ENCODE data around the gene BICC1. TPM values are rescaled to one million over a fixed set of nuclear protein-coding genes. Genes with fewer than 3 reads are reported as not detected.

The BICC1 gene
- polyA plus RNA-seq, 1 experiment: 25.6 TPM

- Histone ChIP-seq H3K27ac (ENCODE audit: low read depth, low read length) (no peak overlapping the region), H3K9me3 (ENCODE audit: control insufficient read depth, insufficient read depth, low read length) (no peaks in the 10 kb centered on the region), H3K27me3 (ENCODE audit: control insufficient read depth, insufficient read depth, low read length) (no peaks in the 10 kb centered on the region), H3K4me3 (ENCODE audit: low read depth, low read length) (no peak overlapping the region)
- no peak for DNase-seq (ENCODE audit: low read depth, low spot score)
- POLR2A ChIA-PET: no interaction called here
- CTCF ChIA-PET: interaction anchor here (1.0 to 1.2 kb wide), 2 partner anchors 29 to 169 kb away, joined by 3 to 4 read pairs; no protein-coding TSS in a partner anchor
- TF ChIP-seq, protein P1, sequence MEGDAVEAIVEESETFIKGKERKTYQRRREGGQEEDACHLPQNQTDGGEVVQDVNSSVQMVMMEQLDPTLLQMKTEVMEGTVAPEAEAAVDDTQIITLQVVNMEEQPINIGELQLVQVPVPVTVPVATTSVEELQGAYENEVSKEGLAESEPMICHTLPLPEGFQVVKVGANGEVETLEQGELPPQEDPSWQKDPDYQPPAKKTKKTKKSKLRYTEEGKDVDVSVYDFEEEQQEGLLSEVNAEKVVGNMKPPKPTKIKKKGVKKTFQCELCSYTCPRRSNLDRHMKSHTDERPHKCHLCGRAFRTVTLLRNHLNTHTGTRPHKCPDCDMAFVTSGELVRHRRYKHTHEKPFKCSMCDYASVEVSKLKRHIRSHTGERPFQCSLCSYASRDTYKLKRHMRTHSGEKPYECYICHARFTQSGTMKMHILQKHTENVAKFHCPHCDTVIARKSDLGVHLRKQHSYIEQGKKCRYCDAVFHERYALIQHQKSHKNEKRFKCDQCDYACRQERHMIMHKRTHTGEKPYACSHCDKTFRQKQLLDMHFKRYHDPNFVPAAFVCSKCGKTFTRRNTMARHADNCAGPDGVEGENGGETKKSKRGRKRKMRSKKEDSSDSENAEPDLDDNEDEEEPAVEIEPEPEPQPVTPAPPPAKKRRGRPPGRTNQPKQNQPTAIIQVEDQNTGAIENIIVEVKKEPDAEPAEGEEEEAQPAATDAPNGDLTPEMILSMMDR (IDR thresholded peaks at IDR 0.05; ENCODE audit: low read depth, low read length): no peak
Measured at GRCh38 chr10:58810751-58811150, 298.1 kb downstream of the BICC1 start.

DNA sequence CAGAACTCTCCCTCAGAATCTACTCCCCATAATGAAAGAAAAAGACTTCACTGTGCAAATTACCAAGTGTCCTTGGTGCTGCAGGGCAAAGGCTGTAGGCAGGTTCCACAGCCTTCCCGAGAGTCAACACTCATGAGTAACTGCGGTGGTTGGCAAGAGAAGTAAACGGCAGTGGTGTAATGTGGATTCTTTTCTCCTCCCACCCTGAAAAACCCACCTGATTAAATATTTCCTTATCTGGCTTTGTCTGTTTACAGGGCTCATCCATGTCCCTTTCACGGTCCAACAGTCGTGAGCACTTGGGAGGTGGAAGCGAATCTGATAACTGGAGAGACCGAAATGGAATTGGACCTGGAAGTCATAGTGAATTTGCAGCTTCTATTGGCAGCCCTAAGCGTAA lies 300.9 kb downstream of the BICC1 start:
- DNase-seq (ENCODE audit: low read depth, low spot score): no peak
- no peaks in the 10 kb centered on the region for H3K27me3 ChIP-seq (ENCODE audit: control insufficient read depth, insufficient read depth, low read length)
- CTCF ChIA-PET: no interaction called here
- no peaks in the 10 kb centered on the region for H3K9me3 ChIP-seq (ENCODE audit: control insufficient read depth, insufficient read depth, low read length)
- TF ChIP-seq, protein P1 (IDR thresholded peaks at IDR 0.05; ENCODE audit: low read depth, low read length): no peak
- no peak overlapping the region for H3K27ac ChIP-seq (ENCODE audit: low read depth, low read length)
- H3K4me3 ChIP-seq (ENCODE audit: low read depth, low read length): no peak overlapping the region
- POLR2A ChIA-PET: no interaction called here

DNA sequence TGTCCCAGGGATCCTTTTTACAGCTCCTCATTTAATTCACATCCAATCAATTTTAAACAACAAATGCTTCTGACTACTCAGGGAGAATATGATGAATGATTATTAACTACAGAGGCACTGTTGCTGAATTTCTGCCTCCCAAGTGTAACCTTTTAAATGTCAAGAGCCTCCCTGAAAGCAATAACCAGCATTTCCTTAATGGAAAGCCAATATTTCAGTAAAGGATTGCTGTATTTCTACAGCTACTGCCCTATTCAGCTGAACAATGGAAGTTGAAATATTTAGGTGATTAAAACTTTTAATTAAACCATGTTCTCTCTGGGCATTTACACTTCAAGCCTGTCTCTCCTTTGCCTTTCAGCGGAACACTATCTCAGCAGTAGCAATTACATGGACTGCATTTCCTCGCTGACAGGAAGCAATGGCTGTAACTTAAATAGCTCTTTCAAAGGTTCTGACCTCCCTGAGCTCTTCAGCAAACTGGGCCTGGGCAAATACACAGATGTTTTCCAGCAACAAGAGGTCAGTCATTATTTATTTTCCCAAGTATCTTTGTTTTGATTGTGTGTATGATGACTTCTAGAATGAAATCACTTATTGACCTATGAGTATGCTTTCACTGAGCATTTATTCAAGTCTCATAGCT lies 304.7 kb downstream of the BICC1 start:
- Histone ChIP-seq H3K9me3 (ENCODE audit: control insufficient read depth, insufficient read depth, low read length) (no peaks in the 10 kb centered on the region), H3K27me3 (ENCODE audit: control insufficient read depth, insufficient read depth, low read length) (no peaks in the 10 kb centered on the region), H3K4me3 (ENCODE audit: low read depth, low read length) (no peak overlapping the region), H3K27ac (ENCODE audit: low read depth, low read length) (no peak overlapping the region)
- DNase-seq (ENCODE audit: low read depth, low spot score): no peak
- ChIA-PET POLR2A (no interaction called here), CTCF (interaction anchor here (0.7 to 2.4 kb wide), 5 partner anchors 36 to 518 kb away, joined by 3 to 10 read pairs (median 4); no protein-coding TSS in a partner anchor)
- TF ChIP-seq, protein P1 (IDR thresholded peaks at IDR 0.05; ENCODE audit: low read depth, low read length): no peak

GRCh38 chr10:58818900-58819299 lies 306.2 kb downstream of the BICC1 start:
- CTCF ChIA-PET: interaction anchor here (0.5 to 1.9 kb wide), 4 partner anchors 41 to 803 kb away, joined by 3 to 9 read pairs (median 4); no protein-coding TSS in a partner anchor

DNA sequence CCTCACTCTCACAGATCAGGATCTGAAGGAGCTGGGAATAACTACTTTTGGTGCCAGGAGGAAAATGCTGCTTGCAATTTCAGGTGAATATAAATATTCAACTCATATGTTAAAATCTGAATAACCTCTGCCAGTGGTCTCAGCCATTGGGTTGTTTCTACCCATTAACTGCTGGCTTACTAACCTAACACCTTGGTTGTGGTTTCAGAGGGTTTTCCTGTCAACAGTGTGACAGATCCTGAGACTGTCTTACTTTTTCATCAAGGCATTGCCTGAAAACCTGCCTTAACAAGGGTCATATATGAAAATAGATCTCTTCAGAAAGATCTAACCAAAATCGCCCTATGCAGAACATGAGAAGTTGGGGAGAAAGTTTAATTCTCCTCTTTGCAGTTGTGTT lies 307.7 kb downstream of the BICC1 start:
- POLR2A ChIA-PET: no interaction called here
- CTCF ChIA-PET: no interaction called here
- H3K27me3 ChIP-seq (ENCODE audit: control insufficient read depth, insufficient read depth, low read length): no peaks in the 10 kb centered on the region
- H3K27ac ChIP-seq (ENCODE audit: low read depth, low read length): no peak overlapping the region
- TF ChIP-seq, protein P1 (IDR thresholded peaks at IDR 0.05; ENCODE audit: low read depth, low read length): no peak
- no peaks in the 10 kb centered on the region for H3K9me3 ChIP-seq (ENCODE audit: control insufficient read depth, insufficient read depth, low read length)
- DNase-seq (ENCODE audit: low read depth, low spot score): no peak
- H3K4me3 ChIP-seq (ENCODE audit: low read depth, low read length): no peak overlapping the region

More at GRCh38 chr10:58818900-58819299, 306.2 kb downstream of the BICC1 start:
- no peak overlapping the region for H3K4me3 ChIP-seq (ENCODE audit: low read depth, low read length)
- peak; percentile 44 for DNase-seq (ENCODE audit: low read depth, low spot score)
- H3K27me3 ChIP-seq (ENCODE audit: control insufficient read depth, insufficient read depth, low read length): no peaks in the 10 kb centered on the region
- TF ChIP-seq, protein P1 (IDR thresholded peaks at IDR 0.05; ENCODE audit: low read depth, low read length): no peak
- POLR2A ChIA-PET: interaction anchor here (1.1 kb wide), 1 partner anchor 37 kb away, joined by 4 read pairs; no protein-coding TSS in a partner anchor
- H3K27ac ChIP-seq (ENCODE audit: low read depth, low read length): no peak overlapping the region
- no peaks in the 10 kb centered on the region for H3K9me3 ChIP-seq (ENCODE audit: control insufficient read depth, insufficient read depth, low read length)
